ENCODE results near the gene ADAM12. TPM values are rescaled to one million over a fixed set of nuclear protein-coding genes. Genes with fewer than 3 reads are reported as not detected.

ADAM12 gene
- total and polyA plus RNA-seq, 2 donors (not counting 3 experiments of a cell fraction or from before 2014, with no cell fraction given), result 0.22 to 0.33 TPM

- Histone ChIP-seq H3K4me2 (ENCODE audit: insufficient read depth, low read length) (no peak overlapping the region), H3K27ac (ENCODE audit: insufficient read depth, low read depth, low read length) (no peak overlapping the region), H2AFZ (ENCODE audit: low read depth, low read length) (no peak overlapping the region), H3K9me3 (replicated peaks; ENCODE audit: control insufficient read depth, insufficient read depth, low read length) (no peaks in the 10 kb centered on the region), H3K4me1 (ENCODE audit: control insufficient read depth, extremely low read depth, insufficient read depth, low read length) (peaks cover 4% of the 10 kb centered on the region), H3K9ac (replicated peaks; ENCODE audit: extremely low read depth, insufficient read depth, low read length) (no peak overlapping the region), H3K9me1 (replicated peaks; ENCODE audit: control insufficient read depth, extremely low read depth, insufficient read depth, low read length) (no peaks in the 10 kb centered on the region), H3K36me3 (ENCODE audit: control insufficient read depth in 2 of 2, extremely low read depth in 1 of 2, insufficient read depth in 2 of 2, low read length in 2 of 2) (no peaks in the 10 kb centered on the region), H4K20me1 (replicated peaks; ENCODE audit: control insufficient read depth, extremely low read depth, insufficient read depth, low read length) (no peaks in the 10 kb centered on the region), H3K27me3 (ENCODE audit: control insufficient read depth in 2 of 2, insufficient read depth in 2 of 2, low read length in 2 of 2) (no peaks in the 10 kb centered on the region), H3K79me2 (ENCODE audit: control insufficient read depth, insufficient read depth, low read length) (no peaks in the 10 kb centered on the region), H3K4me3 (replicated peaks in 1 of 3; ENCODE audit: insufficient read depth in 1 of 3, low read depth in 1 of 3, low read length in 3 of 3) (no peak overlapping the region)
- intact Hi-C loops (cut with micrococcal nuclease), result no loop called here
- no peak for DNase-seq (ENCODE audit: low read depth, low spot score)
- FAIRE-seq, result no peak
- TF ChIP-seq GATA2 (IDR thresholded peaks at IDR 0.05; ENCODE audit: insufficient read depth, insufficient read length, low read depth, low read length), result no peak
- TF ChIP-seq, protein P1, sequence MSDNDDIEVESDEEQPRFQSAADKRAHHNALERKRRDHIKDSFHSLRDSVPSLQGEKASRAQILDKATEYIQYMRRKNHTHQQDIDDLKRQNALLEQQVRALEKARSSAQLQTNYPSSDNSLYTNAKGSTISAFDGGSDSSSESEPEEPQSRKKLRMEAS (IDR thresholded peaks at IDR 0.05; ENCODE audit: insufficient read depth, insufficient read length), result no peak
- no peak for TF ChIP-seq JUN (IDR thresholded peaks at IDR 0.05; ENCODE audit: borderline replicate concordance, insufficient read depth, insufficient read length, low read depth)
- no TSS peak for BruUV-seq (replicated peaks)
- CTCF ChIA-PET, result no interaction called here
- POLR2A ChIA-PET, result no interaction called here
- dilution Hi-C loops (cut with MboI; ENCODE audit: extremely low pct_ligation_motif_present, low sequenced_read_pairs), result no loop called here
Observed at GRCh38 chr10:125997586-125997985, 390.7 kb downstream of the ADAM12 start.

DNA sequence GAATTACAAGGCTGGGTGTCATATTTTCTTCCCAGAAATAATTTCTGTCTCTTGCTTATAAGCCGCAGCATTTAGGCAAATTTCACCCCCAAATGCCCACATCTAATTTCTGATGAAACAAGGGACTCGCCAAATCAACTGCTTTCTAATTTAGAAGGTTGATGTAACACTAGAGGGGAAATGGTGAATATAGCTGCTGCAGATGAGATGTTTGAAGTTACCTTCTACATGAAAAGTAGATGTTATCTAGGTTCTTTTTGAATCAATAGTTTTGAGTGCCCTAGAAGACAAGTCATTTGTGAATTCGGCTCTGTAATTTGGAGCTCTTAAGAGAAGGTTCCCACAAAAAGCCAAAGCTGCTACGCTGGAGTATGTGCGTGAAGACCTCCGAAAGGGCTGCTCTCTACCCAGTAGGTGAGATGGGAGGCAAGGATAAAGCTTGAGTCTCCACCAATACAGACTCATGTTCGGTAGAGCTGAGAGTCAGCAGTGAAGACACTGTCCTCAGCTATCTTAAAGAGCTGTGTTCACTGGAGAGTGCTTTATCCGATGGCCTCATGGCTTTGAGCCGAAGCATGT, 392.5 kb downstream of the ADAM12 start:
- Histone ChIP-seq H3K27ac (ENCODE audit: insufficient read depth, low read depth, low read length) (no peak overlapping the region), H3K27me3 (ENCODE audit: control insufficient read depth in 2 of 2, insufficient read depth in 2 of 2, low read length in 2 of 2) (no peaks in the 10 kb centered on the region), H3K4me1 (ENCODE audit: control insufficient read depth, extremely low read depth, insufficient read depth, low read length) (peaks cover 4% of the 10 kb centered on the region), H3K9ac (replicated peaks; ENCODE audit: extremely low read depth, insufficient read depth, low read length) (no peak overlapping the region), H3K4me3 (replicated peaks in 1 of 3; ENCODE audit: insufficient read depth in 1 of 3, low read depth in 1 of 3, low read length in 3 of 3) (no peak overlapping the region), H3K79me2 (ENCODE audit: control insufficient read depth, insufficient read depth, low read length) (no peaks in the 10 kb centered on the region), H4K20me1 (replicated peaks; ENCODE audit: control insufficient read depth, extremely low read depth, insufficient read depth, low read length) (no peaks in the 10 kb centered on the region), H3K9me1 (replicated peaks; ENCODE audit: control insufficient read depth, extremely low read depth, insufficient read depth, low read length) (no peaks in the 10 kb centered on the region), H3K9me3 (replicated peaks; ENCODE audit: control insufficient read depth, insufficient read depth, low read length) (no peaks in the 10 kb centered on the region), H2AFZ (ENCODE audit: low read depth, low read length) (no peak overlapping the region), H3K36me3 (ENCODE audit: control insufficient read depth in 2 of 2, extremely low read depth in 1 of 2, insufficient read depth in 2 of 2, low read length in 2 of 2) (no peaks in the 10 kb centered on the region), H3K4me2 (ENCODE audit: insufficient read depth, low read length) (no peak overlapping the region)
- no peak for FAIRE-seq
- BruUV-seq (replicated peaks), result no TSS peak
- dilution Hi-C loops (cut with MboI; ENCODE audit: extremely low pct_ligation_motif_present, low sequenced_read_pairs), result no loop called here
- no peak for TF ChIP-seq EZH2 (IDR thresholded peaks at IDR 0.05; ENCODE audit: borderline replicate concordance, low read depth, low read length, severe bottlenecking)
- TF ChIP-seq, protein P1 (IDR thresholded peaks at IDR 0.05; ENCODE audit: insufficient read depth, insufficient read length), result no peak
- TF ChIP-seq POLR2A (IDR thresholded peaks at IDR 0.05; ENCODE audit: low read depth, low read length), result no peak
- no peak for TF ChIP-seq GATA2 (IDR thresholded peaks at IDR 0.05; ENCODE audit: insufficient read depth, insufficient read length, low read depth, low read length)
- TF ChIP-seq MYC (IDR thresholded peaks at IDR 0.05; ENCODE audit: low read depth, low read length), result no peak
- intact Hi-C loops (cut with micrococcal nuclease), result no loop called here
- CTCF ChIA-PET, result interaction anchor here (0.8 kb wide), 1 partner anchor 102 kb away, joined by 3 read pairs; no protein-coding TSS in a partner anchor
- POLR2A ChIA-PET, result no interaction called here
- no peak for DNase-seq (ENCODE audit: low read depth, low spot score)
